HG03565 (cell line): ENCODE results near the gene PHGDH.
"Not testable (repeated sequence)": the region's sequence is repeated elsewhere in the genome, so short reads cannot be mapped to it uniquely, and the experiment has no call there.

Experiments used
- ATAC-seq: cut with Tn5 transposase; IDR thresholded peaks from one replicate; pipeline ENCODE4 v1.9.1; 2021; ENCODE audit warnings: mild to moderate bottlenecking, moderate library complexity; ENCODE audit not compliant: unreplicated experiment

The PHGDH gene

DNA sequence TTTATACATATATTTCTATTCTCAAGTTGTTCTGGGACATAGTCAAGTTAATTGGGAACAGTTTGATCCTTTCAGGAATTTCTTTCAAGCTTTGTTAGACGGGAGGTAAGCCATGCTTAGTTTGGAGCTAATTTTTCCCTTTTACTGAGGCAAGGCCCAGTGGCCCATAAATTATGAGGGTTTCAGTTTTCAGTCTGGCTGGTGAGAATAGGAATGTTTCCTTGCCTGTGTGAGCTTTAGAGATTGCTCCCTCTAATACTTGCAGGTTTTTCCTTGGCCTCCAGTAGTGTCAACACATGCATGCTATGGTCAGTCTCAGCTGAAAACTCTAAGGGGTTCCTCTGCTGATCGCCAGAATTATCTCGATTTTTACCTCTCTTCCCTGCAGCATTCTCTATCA, 14.1 kb upstream of the PHGDH start:
- no peak for ATAC-seq

DNA sequence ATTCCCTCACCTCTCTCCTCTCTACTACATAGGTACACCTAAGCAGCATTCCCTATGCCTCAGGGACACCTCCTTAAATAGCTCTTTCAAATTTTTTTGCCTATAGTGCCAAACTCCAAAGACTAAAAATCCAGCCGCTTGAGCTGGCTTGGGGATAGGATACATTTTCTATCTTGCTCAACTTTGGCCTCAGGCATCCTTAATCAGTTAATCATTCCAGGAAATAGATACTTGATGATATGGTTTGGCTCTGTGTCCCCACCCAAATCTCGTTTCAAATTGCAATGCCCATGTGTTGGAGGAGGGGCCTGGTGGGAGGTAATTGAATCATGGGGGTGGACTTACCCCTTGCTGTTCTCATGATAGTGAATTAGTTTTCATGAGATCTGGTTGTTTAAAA, 11.4 kb upstream of the PHGDH start:
- no peak for ATAC-seq

DNA sequence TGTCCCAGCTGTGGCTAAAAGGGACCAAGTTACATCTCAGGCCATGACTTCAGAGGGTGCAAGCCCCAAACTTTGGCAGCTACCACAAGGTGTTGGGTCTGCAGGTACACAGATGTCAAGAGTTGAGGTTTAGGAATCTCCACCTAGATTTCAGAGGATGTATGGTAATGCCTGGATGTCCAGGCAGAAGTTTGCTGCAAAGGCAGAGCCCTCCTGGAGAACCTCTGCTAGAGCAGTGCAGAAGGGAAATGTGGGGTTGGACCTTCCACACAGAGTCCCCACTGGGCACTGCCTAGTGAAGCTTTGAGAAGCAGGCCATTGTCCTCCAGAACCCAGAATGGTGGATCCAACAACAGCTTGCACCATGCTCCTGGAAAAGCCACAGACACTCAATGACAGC, 10.1 kb upstream of the PHGDH start:
- no peak for ATAC-seq

DNA sequence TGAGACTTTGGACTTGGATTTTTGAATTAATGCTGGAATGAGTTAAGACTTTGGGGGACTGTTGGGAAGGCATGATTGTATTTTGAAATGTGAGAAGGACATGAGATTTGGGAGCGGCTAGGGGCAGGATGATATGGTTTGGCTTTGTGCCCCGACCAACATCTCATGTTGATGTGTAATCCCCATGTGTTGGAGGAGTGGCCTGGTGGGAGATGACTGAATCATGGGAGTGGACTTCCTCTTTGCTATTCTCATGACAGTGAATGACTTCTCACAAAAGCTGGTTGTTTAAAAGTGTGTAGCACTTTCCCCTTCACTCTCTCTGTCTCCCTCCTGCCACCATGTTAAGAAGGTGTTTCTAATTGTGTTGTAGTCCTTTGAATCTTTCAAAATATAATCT, 9.3 kb upstream of the PHGDH start:
- no peak for ATAC-seq

DNA sequence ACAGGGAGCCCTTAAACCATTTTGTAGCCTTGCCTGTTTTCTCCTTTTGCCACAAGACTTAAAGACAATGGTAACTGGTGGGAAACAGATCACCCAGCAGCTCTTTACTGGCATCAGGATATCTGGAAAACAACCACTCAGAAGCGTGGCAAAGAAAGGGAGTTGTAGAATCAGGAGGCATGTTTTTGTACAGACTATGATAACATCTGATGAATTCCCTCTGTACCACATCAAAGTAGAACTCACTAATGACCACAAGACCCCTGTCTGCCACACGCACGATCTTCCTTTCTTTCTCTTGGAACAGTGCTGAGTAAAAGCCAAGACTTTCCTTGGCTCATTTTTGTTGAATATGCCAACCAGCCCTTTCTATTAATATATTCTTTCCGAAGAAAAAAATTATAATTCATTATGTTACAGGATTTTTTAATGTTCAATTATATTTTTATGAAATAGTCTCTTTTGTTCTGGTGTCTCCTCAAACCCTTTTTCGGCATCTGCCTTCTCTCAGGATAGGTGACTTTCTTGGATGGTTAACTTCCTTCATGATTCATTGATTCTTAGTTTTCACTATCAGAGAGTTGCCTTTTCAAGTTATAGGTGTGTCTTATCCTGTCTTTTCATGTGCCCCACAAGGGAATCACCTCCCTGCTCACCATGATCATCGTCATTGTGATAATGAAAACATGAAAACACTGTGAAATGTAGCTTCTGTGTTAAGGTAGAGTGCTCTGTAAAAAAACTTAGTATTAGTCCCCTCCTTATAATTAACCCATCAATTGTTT, 7.9 kb upstream of the PHGDH start:
- no peak for ATAC-seq

DNA sequence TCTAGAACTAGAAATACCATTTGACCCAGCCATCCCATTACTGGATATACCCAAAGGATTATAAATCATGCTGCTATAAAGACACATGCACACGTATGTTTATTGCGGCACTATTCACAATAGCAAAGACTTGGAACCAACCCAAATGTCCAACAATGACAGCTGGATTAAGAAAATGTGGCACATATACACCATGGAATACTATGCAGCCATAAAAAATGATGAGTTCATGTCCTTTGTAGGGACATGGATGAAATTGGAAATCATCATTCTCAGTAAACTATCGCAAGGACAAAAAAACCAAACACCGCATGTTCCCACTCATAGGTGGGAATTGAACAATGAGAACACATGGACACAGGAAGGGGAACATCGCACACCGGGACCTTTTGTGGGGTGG, 5.1 kb upstream of the PHGDH start:
- ATAC-seq, result not testable (repeated sequence)

DNA sequence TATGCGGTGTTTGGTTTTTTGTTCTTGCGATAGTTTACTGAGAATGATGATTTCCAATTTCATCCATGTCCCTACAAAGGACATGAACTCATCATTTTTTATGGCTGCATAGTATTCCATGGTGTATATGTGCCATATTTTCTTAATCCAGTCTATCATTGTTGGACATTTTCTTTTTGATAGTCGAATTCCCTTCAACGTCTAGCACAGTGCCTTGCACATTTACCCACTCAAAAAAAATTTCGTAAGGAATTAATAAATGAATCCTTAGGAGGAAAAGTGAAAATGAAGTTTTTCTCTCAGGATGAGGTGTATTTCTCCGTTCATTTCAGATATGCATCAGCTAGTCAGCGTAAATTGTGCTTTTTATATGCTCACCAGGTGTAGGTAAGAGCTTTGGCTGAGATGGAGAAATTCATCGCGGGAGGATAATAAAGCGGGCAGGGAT, 354 bp upstream of the PHGDH start:
- not testable (repeated sequence) for ATAC-seq

DNA sequence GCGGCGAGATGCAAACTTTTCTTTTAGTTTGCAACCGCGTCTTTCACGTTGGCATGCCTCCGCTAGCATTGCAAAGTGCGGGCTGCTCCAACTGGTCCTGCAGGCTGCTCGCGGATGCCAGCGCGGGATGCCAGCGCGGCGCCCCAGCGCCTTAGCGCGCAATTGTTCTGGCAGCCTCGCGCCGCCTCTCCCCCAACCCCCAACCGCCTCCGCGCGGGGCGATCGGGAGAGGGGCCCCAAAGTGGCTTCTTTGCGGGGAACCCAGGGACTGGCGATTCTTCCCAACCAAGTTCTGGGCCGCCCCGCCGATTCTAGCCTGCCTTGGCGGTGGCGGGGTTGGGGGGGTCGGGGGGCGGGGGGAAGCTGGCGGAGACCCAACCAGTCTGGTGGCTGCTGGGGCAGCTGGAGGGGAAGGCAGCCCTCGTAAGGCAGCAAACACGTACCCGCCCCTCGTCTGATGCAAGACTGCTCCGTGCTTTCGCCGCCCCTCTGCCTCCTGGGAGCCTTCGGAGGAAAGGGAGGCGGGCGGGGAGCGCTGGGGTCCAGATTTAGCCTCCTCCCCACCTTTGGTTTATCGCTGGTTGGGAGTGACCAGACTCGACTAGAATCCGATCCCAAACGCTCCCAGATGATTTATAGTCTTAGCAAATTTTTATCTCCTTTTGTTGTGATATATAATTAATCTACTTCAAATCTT, 756 bp downstream of the PHGDH start:
- no peak for ATAC-seq

DNA sequence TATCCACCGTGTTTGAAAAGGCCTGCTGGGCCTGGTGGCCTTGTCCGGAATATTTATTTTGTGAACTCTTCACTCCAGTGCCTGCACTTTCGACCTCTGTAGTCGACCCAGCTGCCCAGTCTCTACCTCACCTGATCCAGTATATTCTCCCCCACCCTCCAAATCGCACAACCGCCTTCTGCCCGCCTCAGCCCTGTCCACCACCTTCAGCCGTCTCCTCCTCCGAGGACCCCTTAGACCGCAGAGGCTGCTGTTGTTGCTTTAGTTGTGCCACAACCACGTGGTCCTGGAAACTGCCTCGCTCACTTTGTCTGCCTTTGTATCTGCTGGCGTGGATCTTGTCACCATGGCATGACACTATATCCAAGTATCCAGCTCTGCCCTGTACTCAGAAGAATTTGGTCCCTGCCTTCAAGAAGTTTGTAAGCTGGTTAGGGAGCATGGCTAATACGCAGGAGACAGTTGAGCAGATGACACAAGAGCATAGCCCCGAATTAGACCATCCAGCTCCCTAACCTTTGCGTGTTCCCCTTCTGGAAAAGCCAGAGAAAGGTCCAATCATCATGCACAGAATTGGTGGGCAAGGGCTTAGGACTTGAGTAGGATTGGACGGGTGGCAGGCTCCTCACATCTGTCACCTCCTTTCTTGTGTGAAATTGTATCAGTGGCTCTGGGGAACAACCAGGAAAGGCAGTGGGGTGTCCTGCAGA, 1.5 kb downstream of the PHGDH start:
- no peak for ATAC-seq

DNA sequence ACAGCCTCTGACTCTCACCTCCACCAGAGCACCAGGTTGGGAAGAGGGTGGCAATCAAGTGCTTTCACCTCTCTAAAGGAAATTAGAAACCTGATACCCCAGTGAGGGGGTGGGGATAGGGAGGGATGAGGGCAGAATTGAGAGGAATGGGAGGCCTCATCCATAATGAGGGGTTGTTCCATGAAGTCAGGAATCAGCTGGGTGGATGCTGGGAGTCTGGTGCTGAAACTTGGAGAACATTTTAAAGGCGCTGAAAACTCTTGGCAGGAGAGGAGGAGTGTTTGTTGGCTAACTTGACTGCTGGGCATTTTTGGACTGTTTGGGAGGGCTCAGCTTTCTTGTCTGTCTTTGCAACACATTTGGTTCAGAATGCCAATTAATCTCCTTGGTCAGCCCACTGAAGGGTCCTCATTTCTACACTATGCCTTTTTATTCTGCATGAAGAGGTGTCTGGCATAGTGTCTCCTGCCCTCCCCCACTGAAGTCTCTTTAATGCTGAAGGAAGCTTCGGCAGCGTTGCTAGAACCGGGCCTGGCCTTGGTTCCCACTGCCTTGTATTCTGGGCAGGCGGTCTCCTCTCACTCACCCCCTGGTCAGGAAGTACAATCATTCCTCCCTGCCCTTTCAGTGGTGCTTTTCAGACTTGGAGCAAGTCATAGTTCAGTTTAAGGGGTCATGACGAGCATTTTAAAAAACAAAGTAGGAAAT, 2.2 kb downstream of the PHGDH start:
- no peak for ATAC-seq

DNA sequence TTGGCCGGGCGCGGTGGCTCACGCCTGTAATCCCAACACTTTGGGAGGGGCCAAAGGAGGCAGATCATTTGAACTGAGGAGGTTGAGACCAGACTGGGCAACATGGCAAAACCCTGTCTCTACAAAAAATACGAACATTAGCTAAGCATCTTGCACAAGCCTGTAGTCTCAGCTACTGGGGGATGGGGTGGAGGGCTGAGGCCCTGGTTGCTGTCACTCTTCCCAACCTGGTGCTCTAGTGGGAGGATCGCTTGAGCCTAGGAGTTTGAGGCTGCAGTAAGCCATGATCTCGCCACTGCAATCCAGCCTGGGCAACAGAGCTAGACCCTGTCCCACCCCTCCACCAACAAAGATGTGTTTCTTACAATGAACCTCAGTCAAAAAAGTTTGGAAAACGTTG, 2.8 kb downstream of the PHGDH start:
- no peak for ATAC-seq

DNA sequence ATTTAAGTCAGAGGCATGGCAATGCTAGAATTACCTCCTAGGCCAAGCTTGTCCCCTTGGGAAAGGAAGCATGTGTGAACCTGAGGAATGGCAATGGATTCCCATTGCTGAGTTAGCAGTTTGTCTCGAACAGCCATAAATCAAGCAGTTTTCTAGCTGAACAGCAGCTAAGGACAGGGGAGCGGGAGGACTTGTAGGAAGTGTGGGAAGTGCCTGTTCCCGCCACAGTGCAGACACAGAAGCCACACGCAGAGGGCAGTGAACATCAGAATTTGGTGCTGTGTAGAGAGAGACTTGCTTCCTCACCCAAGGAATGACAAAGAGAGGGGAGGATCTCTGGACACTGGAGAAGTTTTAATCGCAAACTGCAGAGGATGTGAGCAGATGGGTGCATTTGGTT, 3.8 kb downstream of the PHGDH start:
- ATAC-seq, result no peak

DNA sequence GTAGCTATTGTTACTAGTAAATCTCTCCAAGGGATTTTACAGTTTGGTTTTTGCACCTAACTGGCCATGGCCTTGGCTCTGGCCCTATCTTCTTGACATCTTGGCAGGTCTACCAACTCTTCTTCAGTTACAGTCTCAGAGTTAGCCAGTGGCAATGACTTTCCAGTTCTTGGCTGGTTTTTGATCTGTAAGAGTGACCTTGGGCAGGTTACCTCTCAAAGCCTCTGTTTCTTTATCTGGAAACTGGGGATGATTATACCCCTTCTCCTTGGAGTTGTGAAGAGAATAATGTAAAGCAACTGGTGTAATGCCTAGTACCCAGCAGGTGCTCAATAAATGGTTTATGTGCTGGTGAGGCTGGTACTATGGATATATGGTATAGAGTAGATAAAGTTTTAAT, 6.7 kb downstream of the PHGDH start:
- ATAC-seq, result no peak

DNA sequence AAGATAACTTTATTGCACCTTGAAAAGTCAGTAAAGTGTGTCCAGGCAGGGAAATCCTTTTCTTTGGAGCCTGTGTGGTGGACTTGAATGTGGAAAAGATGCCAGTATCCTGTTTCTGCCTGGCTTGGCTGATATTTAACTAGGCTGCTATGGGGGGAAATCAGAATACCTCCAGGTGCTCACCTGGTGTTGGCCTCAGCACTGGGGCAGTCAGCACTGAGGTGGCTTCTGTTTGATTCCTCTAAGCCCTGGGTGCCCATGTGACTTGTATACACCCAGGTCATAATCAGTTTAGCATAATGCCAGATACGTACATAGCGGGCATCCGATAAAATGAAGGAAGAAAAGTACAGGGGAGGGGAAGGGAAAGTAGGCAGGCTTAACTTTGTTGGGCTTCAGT, 7.2 kb downstream of the PHGDH start:
- ATAC-seq, result no peak

DNA sequence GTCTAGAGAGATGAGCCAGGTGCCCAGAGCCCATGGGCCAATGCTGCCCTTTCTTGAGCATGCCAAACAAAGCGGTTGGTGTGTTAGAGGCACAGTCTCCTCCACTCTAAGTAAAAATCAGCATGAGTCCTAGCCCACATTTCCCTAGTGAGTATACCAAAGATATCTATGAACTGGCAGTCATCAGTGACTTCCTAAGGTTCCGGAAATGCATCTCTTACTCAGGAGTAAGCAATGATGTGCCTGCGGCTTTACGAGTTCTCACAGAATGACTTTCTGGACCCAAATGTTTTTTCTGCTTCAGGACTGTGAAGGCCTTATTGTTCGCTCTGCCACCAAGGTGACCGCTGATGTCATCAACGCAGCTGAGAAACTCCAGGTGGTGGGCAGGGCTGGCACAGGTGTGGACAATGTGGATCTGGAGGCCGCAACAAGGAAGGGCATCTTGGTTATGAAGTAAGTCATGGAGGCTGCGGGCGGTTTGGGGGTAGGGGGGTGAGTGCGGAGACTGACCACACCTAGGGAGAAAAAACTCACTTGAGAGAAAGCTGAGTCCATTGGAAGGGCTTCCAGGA, 9.2 kb downstream of the PHGDH start:
- ATAC-seq, result no peak

DNA sequence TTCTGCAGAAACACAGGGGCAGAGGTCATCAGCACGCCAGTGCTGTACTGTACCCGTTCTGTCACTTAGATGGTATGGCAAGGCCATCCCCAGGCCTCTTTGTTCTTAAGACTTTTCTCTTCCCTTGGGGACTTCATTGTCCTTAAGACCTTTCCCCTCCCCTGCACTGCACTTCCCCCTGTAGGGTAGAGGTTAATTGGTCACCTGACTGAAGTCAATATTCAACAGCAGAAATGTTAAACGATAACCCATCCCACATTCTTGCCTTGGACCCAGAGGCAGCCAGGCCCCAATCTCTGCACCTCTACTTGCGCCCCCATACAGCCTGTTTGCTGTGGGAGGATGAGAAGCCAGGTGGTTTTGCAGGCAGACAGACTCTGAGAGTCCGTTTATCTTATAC, 10.2 kb downstream of the PHGDH start:
- no peak for ATAC-seq

DNA sequence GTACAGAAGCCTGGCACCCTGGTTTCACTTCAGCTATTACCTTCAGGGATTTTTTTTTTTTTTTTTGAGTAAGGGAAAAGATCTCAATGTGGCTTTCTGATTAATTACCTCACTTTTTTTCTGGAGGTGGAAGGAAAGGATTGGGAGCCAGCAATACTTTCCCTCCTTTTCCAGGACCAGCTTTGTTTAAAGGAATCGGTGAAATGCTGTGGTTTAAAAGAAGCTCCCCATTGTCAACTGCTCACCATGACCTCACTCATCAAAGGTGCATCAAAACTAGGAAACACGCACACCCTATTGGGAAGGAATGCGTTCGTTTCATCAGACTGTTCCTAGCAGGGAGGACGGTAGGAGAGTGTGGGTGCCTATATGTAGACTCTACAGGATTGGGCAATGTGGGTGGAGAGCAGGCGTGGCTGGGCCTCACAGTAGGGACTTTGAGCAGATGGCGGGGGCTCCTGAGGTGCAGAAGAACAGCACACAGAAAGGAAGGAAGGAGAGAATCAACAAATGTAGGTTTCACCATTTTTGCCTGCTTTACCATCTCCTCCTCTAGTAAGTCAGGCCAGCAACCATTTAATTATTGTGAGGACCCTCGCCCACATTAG, 13.0 kb downstream of the PHGDH start:
- no peak for ATAC-seq

DNA sequence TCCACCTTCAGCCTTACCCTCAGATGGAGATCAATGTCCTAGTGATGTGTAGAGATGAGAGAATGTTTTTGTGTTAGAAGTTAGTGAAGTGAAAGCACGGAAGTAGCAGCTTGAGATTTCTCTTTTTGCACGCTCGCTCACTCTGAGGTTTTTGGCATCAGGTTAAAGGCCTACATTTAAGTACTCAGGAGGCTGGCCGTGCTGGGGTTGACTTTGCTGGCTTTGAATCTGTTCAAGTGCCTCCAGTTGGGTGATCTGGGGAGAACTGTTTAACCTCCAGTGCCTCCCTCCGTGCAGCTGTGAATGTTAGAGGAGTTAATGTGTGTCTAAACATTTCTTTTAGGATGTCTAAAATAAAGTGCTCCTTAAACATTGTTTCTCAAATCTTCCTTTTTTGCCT, 13.9 kb downstream of the PHGDH start:
- ATAC-seq, result no peak

DNA sequence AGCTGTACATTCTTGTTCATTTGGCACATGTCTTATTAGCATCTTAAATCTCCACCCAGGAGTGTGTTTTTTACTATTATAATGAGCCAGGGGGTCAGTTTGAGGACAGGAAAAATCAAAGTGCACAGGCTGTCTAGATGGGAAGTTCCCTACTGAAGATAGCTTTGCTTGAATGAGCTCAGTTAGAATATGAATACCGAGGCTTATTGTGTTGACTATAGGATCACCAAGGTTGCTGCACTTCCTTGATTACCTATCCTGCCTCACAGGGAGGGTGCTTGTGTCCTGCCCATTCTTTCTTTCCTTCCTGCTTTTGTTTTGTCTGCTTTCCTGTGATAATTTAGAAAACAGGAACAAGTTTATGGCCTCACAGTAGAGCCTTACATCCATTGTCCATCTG, 16.3 kb downstream of the PHGDH start:
- no peak for ATAC-seq

DNA sequence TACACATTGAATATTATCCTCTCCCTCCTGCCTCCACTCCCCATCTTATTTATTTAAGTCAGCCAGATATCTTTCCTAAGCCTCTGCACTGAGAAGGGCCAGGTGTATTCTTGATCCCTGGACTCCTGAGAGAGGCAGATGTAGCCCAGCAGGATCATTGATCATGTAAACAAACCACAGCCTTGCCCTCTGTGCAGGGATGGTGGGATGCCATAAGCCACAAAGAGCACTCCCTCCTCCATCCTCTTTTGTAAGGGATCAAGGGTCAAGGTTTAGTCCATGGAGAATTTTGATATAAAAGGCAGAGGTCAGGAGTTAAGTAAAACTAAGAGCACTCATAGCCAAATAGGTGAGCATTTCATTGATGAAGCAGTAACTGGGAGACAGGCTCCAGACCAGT, 17.3 kb downstream of the PHGDH start:
- no peak for ATAC-seq

DNA sequence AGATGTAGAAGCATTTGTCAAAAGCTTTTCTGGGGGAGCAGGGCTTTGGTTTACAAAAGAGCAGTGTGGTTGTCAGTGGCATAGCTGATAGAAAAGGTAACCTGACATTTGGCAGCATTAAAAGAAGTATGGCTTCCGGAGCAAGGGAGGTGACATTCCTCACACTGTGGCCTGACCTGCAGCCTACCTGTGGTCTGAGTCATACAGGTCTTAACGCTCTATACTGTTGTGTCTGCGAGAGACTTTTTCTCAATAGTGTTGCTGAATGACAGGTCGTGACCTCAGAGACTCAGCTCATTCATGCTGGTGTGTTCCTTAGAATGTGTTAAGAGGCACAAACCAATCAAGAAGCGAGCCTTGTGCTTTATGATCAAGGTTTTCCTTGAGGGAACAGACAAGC, 19.3 kb downstream of the PHGDH start:
- ATAC-seq, result no peak
